ENCODE measurements around the gene RNU2-1. TPM values are rescaled to one million over a fixed set of nuclear protein-coding genes. Genes with fewer than 3 reads are reported as not detected.
"Not testable (repeated sequence)": the region's sequence is repeated elsewhere in the genome, so short reads cannot be mapped to it uniquely, and the experiment has no call there.

Gene RNU2-1
- total RNA-seq, 1 donor from 2014 or later: 8,313 TPM

DNA sequence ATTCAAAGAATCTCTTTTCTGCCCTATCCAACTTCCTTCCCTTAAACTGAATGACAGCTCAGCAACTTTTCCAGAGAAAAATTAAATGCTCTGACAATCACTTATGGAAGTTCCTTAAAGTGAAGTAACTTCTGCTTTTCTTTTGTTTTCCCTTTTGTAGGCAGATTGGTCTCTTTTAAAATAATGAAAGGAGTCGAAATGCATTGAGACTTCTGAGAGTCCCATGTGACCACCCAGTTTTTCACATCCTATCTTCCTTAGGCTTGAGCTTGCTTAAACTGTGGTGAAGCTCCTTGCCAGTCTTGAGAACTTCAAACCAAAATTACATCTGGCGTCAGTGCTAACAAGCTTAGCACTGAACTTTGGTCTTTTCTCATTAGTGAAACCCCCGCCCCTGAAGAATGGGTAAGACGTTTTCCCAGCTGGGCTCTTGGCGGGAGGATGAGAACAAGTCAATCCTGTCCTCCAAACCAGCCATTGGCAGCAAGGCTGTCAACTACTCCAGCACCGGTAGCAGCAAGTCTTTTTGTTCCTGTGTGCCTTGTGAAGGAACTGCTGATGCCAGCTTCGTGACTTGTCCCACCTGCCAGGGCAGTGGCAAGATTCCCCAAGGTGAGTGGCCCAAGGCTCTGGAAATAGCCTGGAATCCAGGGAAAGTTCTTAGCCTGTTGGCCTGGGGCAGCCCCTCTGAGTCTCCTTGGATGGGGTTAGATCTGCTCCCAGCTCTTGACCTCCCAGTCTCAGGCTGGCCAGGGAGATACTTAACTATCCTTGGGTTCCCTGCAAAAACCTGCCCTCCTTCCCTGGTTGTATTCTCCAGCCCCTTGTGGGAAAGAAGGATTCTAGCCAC lies 20.9 kb downstream of the RNU2-1 start:
- DNase-seq (ENCODE audit: low read depth, low spot score): no peak
- Mint-ChIP-seq H3K27me3 (ENCODE audit: low read depth) (no peaks in the 10 kb centered on the region), H3K9me3 (no peaks in the 10 kb centered on the region), H3K4me1 (peaks cover 31% of the 10 kb centered on the region), H3K36me3 (ENCODE audit: low read depth) (no peaks in the 10 kb centered on the region), H3K27ac (ENCODE audit: unreplicated experiment) (no peak overlapping the region), H3K4me3 (peak overlapping the region; percentile 91)
- TF ChIP-seq, protein P1, sequence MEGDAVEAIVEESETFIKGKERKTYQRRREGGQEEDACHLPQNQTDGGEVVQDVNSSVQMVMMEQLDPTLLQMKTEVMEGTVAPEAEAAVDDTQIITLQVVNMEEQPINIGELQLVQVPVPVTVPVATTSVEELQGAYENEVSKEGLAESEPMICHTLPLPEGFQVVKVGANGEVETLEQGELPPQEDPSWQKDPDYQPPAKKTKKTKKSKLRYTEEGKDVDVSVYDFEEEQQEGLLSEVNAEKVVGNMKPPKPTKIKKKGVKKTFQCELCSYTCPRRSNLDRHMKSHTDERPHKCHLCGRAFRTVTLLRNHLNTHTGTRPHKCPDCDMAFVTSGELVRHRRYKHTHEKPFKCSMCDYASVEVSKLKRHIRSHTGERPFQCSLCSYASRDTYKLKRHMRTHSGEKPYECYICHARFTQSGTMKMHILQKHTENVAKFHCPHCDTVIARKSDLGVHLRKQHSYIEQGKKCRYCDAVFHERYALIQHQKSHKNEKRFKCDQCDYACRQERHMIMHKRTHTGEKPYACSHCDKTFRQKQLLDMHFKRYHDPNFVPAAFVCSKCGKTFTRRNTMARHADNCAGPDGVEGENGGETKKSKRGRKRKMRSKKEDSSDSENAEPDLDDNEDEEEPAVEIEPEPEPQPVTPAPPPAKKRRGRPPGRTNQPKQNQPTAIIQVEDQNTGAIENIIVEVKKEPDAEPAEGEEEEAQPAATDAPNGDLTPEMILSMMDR (conservative IDR thresholded peaks at IDR 0.05): no peak

- TF ChIP-seq, protein P1 (conservative IDR thresholded peaks at IDR 0.05): peak; percentile 46
- H3K4me1 Mint-ChIP-seq: peaks cover 31% of the 10 kb centered on the region
- no peaks in the 10 kb centered on the region for H3K9me3 Mint-ChIP-seq
- H3K27ac Mint-ChIP-seq (ENCODE audit: unreplicated experiment): peak within 1 kb of the TSS; percentile 7
- H3K4me3 Mint-ChIP-seq: peak within 1 kb of the TSS; percentile 91
- peaks cover 3% of the 10 kb centered on the region for H3K36me3 Mint-ChIP-seq (ENCODE audit: low read depth)
- peak; percentile 36 for DNase-seq (ENCODE audit: low read depth, low spot score)
- H3K27me3 Mint-ChIP-seq (ENCODE audit: low read depth): no peaks in the 10 kb centered on the region
These were observed 22.0 kb downstream of the RNU2-1 start, which contains the start of gene TMEM106A for GRCh38 chr17:43211480-43212402. TMEM106A (plus strand) TSS chr17:43211875; CDS start chr17:43213042, 1,167 bp downstream.

- Mint-ChIP-seq H3K27me3 (ENCODE audit: low read depth) (no peaks in the 10 kb centered on the region), H3K9me3 (no peaks in the 10 kb centered on the region), H3K4me1 (peaks cover 31% of the 10 kb centered on the region), H3K27ac (ENCODE audit: unreplicated experiment) (no peak overlapping the region), H3K36me3 (ENCODE audit: low read depth) (peaks cover 3% of the 10 kb centered on the region), H3K4me3 (peak overlapping the region; percentile 91)
- DNase-seq (ENCODE audit: low read depth, low spot score): no peak
- TF ChIP-seq, protein P1 (conservative IDR thresholded peaks at IDR 0.05): no peak
These were observed 22.7 kb downstream of the RNU2-1 start for GRCh38 chr17:43211123-43211479.

DNA sequence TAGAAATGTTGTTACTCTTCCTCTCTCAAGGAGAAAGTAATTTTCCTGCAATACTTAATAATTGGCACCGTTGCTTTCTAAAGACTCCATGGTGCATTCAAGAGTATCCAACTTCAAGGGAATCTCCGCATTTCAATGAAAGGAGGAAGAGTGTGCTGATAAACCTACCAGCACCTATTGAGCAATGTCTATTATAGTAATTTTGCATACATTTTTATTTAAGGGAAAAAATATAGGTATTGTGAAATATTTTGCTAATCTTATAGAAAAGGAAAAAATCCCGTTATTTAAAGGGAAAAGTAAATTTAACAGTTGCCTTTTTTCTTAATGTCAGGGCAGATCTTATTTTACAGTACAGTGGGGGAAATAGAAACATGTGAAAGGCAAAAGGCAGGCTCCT lies 23.2 kb downstream of the RNU2-1 start:
- peaks cover 27% of the 10 kb centered on the region for H3K4me1 Mint-ChIP-seq
- H3K36me3 Mint-ChIP-seq (ENCODE audit: low read depth): peaks cover 3% of the 10 kb centered on the region
- TF ChIP-seq, protein P1 (conservative IDR thresholded peaks at IDR 0.05): no peak
- DNase-seq (ENCODE audit: low read depth, low spot score): no peak
- H3K27me3 Mint-ChIP-seq (ENCODE audit: low read depth): no peaks in the 10 kb centered on the region
- peak overlapping the region; percentile 91 for H3K4me3 Mint-ChIP-seq
- no peak overlapping the region for H3K27ac Mint-ChIP-seq (ENCODE audit: unreplicated experiment)
- H3K9me3 Mint-ChIP-seq: no peaks in the 10 kb centered on the region

GRCh38 chr17:43203013-43203412 lies 30.8 kb downstream of the RNU2-1 start:
- H3K27ac Mint-ChIP-seq (ENCODE audit: unreplicated experiment); H3K27me3 Mint-ChIP-seq (ENCODE audit: low read depth); H3K9me3 Mint-ChIP-seq; DNase-seq (ENCODE audit: low read depth, low spot score); H3K4me1 Mint-ChIP-seq; H3K36me3 Mint-ChIP-seq (ENCODE audit: low read depth); H3K4me3 Mint-ChIP-seq: not testable (repeated sequence)

All from neural crest cell (in vitro differentiated cells).